Karpas-422 (cell line): ENCODE measurements around the gene AHNAK. TPM values are rescaled to one million over a fixed set of nuclear protein-coding genes. Genes with fewer than 3 reads are reported as not detected.
"Not testable (repeated sequence)": the region's sequence is repeated elsewhere in the genome, so short reads cannot be mapped to it uniquely, and the experiment has no call there.

ENCODE experiments used
- DNase-seq: peaks from one replicate; pipeline ENCODE4 v3.0.0-alpha.2; 2015
- H2AFZ ChIP-seq: fragments of 200-600 bp; sonication (generic); 2 replicates; pipeline ENCODE4 v1.6.1; 2014; ENCODE audit warnings: antibody characterized with exemption, low read length, mixed read lengths
- H3K27ac ChIP-seq: fragments of 200-600 bp; sonication (generic); 2 replicates; pipeline ENCODE4 v1.5.1; 2014; ENCODE audit warnings: mild to moderate bottlenecking, low read length, moderate library complexity
- H3K27me3 ChIP-seq: fragments of 200-600 bp; sonication (generic); 2 replicates; pipeline ENCODE4 v1.6.1; 2014; ENCODE audit warnings: low read length, mixed read lengths
- H3K36me3 ChIP-seq: fragments of 200-600 bp; sonication (generic); 2 replicates; pipeline ENCODE4 v1.6.1; 2014; ENCODE audit warnings: low read length, mixed read lengths; ENCODE audit not compliant: insufficient read depth
- H3K4me1 ChIP-seq: fragments of 200-600 bp; sonication (generic); 2 replicates; pipeline ENCODE4 v1.6.1; 2014; ENCODE audit warnings: mild to moderate bottlenecking, low read length, mixed read lengths
- H3K4me2 ChIP-seq: fragments of 200-600 bp; sonication (generic); 2 replicates; pipeline ENCODE4 v1.6.1; 2014; ENCODE audit warnings: low read length, low read depth, mild to moderate bottlenecking; ENCODE audit not compliant: poor library complexity, severe bottlenecking
- H3K4me3 ChIP-seq: fragments of 200-600 bp; sonication (generic); 2 replicates; pipeline ENCODE4 v1.5.1; 2014; ENCODE audit warnings: mild to moderate bottlenecking, antibody characterized with exemption, low read length, mixed read lengths
- H3K79me2 ChIP-seq: fragments of 200-600 bp; sonication (generic); 2 replicates; pipeline ENCODE4 v1.6.1; 2014; ENCODE audit warnings: mild to moderate bottlenecking, low read length, mixed read lengths
- H3K9ac ChIP-seq: fragments of 200-600 bp; sonication (generic); 2 replicates; pipeline ENCODE4 v1.6.0; 2014; ENCODE audit warnings: low read length
- H3K9me2 ChIP-seq: fragments of 200-600 bp; sonication (generic), shearing (Covaris generic); replicated peaks from 2 replicates; pipeline ENCODE4 v1.6.0; 2014; ENCODE audit warnings: mild to moderate bottlenecking, low read length, moderate library complexity; ENCODE audit not compliant: insufficient read depth
- H3K9me3 ChIP-seq: fragments of 300-700, 200-600 bp; sonication (generic); 2 replicates; pipeline ENCODE4 v1.6.1; 2014; ENCODE audit warnings: low read length, mixed read lengths
- H4K20me1 ChIP-seq: fragments of 200-600 bp; sonication (generic); 2 replicates; pipeline ENCODE4 v1.6.1; 2014; ENCODE audit warnings: mild to moderate bottlenecking, antibody characterized with exemption, low read length, low read depth; ENCODE audit not compliant: insufficient read depth
- total RNA-seq: library from RNA; depleted of rRNA; stranded (reverse); fragments of >200 nt; shearing (Covaris generic); gene quantifications from 2 replicates; pipeline ENCODE4 v1.2.3, GENCODE V29; 2014; ENCODE audit warnings: low replicate concordance

AHNAK gene
- total RNA-seq, 1 experiment from 2014 or later, result 0.34 TPM

- Histone ChIP-seq H3K27me3 (no peaks in the 10 kb centered on the region), H3K9ac (peak overlapping the region; percentile 85), H3K36me3 (peaks cover 24% of the 10 kb centered on the region), H3K79me2 (peaks cover 35% of the 10 kb centered on the region), H3K4me2 (peak overlapping the region; percentile 86), H3K4me1 (peaks cover 29% of the 10 kb centered on the region), H3K9me2 (no peaks in the 10 kb centered on the region), H4K20me1 (peaks cover 16% of the 10 kb centered on the region), H3K4me3 (peak overlapping the region; percentile 67), H3K9me3 (no peaks in the 10 kb centered on the region), H2AFZ (0 out of 2 replicates have a peak overlapping the region, but pooled peaks have one; percentile 32), H3K27ac (peak overlapping the region; percentile 55)
- peak; percentile 63 for DNase-seq
These were observed 27.9 kb upstream of the AHNAK start for GRCh38 chr11:62574363-62575071.

GRCh38 chr11:62573592-62574362 lies 27.2 kb upstream of the AHNAK start, which contains the start of gene EEF1G:
Gene EEF1G (minus strand): TSS chr11:62573891. CDS start chr11:62573842, 49 bp downstream.
- Histone ChIP-seq H3K27ac (peak within 1 kb of the TSS; percentile 76), H3K79me2 (peaks cover 42% of the 10 kb centered on the region), H4K20me1 (peaks cover 16% of the 10 kb centered on the region), H3K9me3 (no peaks in the 10 kb centered on the region), H3K9ac (peak within 1 kb of the TSS; percentile 91), H3K4me2 (peak within 1 kb of the TSS; percentile 86), H2AFZ (0 out of 2 replicates have a peak within 1 kb of the TSS, but pooled peaks have one; percentile 32), H3K4me1 (peaks cover 29% of the 10 kb centered on the region), H3K27me3 (no peaks in the 10 kb centered on the region), H3K9me2 (no peaks in the 10 kb centered on the region), H3K36me3 (peaks cover 26% of the 10 kb centered on the region), H3K4me3 (peak within 1 kb of the TSS; percentile 95)
- peak; percentile 100 for DNase-seq

GRCh38 chr11:62573006-62573591 lies 26.5 kb upstream of the AHNAK start:
- H3K79me2 ChIP-seq, result peaks cover 42% of the 10 kb centered on the region
- H3K27me3 ChIP-seq, result no peaks in the 10 kb centered on the region
- H3K4me3 ChIP-seq, result peak overlapping the region; percentile 95
- no peaks in the 10 kb centered on the region for H3K9me3 ChIP-seq
- peaks cover 26% of the 10 kb centered on the region for H3K36me3 ChIP-seq
- H3K9me2 ChIP-seq, result no peaks in the 10 kb centered on the region
- peak overlapping the region; percentile 91 for H3K9ac ChIP-seq
- peak overlapping the region; percentile 77 for H3K4me2 ChIP-seq
- peak overlapping the region; percentile 76 for H3K27ac ChIP-seq
- peak; percentile 70 for DNase-seq
- H2AFZ ChIP-seq, result no peak overlapping the region
- H3K4me1 ChIP-seq, result peaks cover 29% of the 10 kb centered on the region
- peaks cover 16% of the 10 kb centered on the region for H4K20me1 ChIP-seq

GRCh38 chr11:62572431-62572830 lies 25.8 kb upstream of the AHNAK start:
- Histone ChIP-seq H3K36me3 (peaks cover 26% of the 10 kb centered on the region), H3K4me1 (peaks cover 29% of the 10 kb centered on the region), H3K9me3 (no peaks in the 10 kb centered on the region), H4K20me1 (peaks cover 16% of the 10 kb centered on the region), H3K4me3 (peak overlapping the region; percentile 95), H2AFZ (no peak overlapping the region), H3K79me2 (peaks cover 42% of the 10 kb centered on the region), H3K27me3 (no peaks in the 10 kb centered on the region), H3K9me2 (no peaks in the 10 kb centered on the region), H3K9ac (peak overlapping the region; percentile 91), H3K27ac (no peak overlapping the region), H3K4me2 (peak overlapping the region; percentile 77)
- no peak for DNase-seq

GRCh38 chr11:62571493-62571892 lies 24.9 kb upstream of the AHNAK start:
- Histone ChIP-seq H3K4me1 (peaks cover 29% of the 10 kb centered on the region), H3K36me3 (peaks cover 35% of the 10 kb centered on the region), H3K79me2 (peaks cover 47% of the 10 kb centered on the region), H4K20me1 (peaks cover 19% of the 10 kb centered on the region), H3K4me2 (peak overlapping the region; percentile 77)
- H3K4me3 ChIP-seq, H3K9me2 ChIP-seq, H3K9ac ChIP-seq, H3K27ac ChIP-seq, H3K27me3 ChIP-seq, H3K9me3 ChIP-seq, DNase-seq, H2AFZ ChIP-seq: not testable (repeated sequence)

GRCh38 chr11:62570903-62571302 lies 24.3 kb upstream of the AHNAK start:
- peaks cover 51% of the 10 kb centered on the region for H3K79me2 ChIP-seq
- not testable (repeated sequence) for H3K9me3 ChIP-seq, H3K4me2 ChIP-seq, H3K4me3 ChIP-seq, H3K27ac ChIP-seq, DNase-seq, H3K27me3 ChIP-seq, H3K9me2 ChIP-seq, H3K9ac ChIP-seq, H2AFZ ChIP-seq
- peaks cover 29% of the 10 kb centered on the region for H3K4me1 ChIP-seq
- peaks cover 19% of the 10 kb centered on the region for H4K20me1 ChIP-seq
- peaks cover 40% of the 10 kb centered on the region for H3K36me3 ChIP-seq

GRCh38 chr11:62569611-62570010 lies 23.0 kb upstream of the AHNAK start:
- DNase-seq, result no peak
- Histone ChIP-seq H3K27me3 (no peaks in the 10 kb centered on the region), H4K20me1 (peaks cover 19% of the 10 kb centered on the region), H3K79me2 (peaks cover 51% of the 10 kb centered on the region), H3K9me3 (no peaks in the 10 kb centered on the region), H3K4me1 (peaks cover 18% of the 10 kb centered on the region), H2AFZ (no peak overlapping the region), H3K4me2 (no peak overlapping the region), H3K27ac (no peak overlapping the region), H3K36me3 (peaks cover 50% of the 10 kb centered on the region), H3K9ac (no peak overlapping the region), H3K9me2 (no peaks in the 10 kb centered on the region), H3K4me3 (no peak overlapping the region)
